ENCODE measurements around the gene CDKN1A.

CDKN1A gene

DNA sequence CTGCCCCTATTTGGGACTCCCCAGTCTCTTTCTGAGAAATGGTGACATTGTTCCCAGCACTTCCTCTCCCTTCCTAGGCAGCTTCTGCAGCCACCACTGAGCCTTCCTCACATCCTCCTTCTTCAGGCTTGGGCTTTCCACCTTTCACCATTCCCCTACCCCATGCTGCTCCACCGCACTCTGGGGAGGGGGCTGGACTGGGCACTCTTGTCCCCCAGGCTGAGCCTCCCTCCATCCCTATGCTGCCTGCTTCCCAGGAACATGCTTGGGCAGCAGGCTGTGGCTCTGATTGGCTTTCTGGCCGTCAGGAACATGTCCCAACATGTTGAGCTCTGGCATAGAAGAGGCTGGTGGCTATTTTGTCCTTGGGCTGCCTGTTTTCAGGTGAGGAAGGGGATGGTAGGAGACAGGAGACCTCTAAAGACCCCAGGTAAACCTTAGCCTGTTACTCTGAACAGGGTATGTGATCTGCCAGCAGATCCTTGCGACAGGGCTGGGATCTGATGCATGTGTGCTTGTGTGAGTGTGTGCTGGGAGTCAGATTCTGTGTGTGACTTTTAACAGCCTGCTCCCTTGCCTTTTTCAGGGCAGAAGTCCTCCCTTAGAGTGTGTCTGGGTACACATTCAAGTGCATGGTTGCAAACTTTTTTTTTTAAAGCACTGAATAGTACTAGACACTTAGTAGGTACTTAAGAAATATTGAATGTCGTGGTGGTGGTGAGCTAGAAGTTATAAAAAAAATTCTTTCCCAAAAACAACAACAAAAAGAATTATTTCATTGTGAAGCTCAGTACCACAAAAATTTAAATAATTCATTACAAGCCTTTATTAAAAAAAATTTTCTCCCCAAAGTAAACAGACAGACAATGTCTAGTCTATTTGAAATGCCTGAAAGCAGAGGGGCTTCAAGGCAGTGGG, 2.1 kb upstream of the CDKN1A start:
- DNase-seq (ENCODE audit: low spot score) = no peak
- in situ Hi-C loops (cut with MboI; ENCODE audit: low sequenced_read_pairs, unreplicated experiment) = no loop called here
- TF ChIP-seq, protein P1, sequence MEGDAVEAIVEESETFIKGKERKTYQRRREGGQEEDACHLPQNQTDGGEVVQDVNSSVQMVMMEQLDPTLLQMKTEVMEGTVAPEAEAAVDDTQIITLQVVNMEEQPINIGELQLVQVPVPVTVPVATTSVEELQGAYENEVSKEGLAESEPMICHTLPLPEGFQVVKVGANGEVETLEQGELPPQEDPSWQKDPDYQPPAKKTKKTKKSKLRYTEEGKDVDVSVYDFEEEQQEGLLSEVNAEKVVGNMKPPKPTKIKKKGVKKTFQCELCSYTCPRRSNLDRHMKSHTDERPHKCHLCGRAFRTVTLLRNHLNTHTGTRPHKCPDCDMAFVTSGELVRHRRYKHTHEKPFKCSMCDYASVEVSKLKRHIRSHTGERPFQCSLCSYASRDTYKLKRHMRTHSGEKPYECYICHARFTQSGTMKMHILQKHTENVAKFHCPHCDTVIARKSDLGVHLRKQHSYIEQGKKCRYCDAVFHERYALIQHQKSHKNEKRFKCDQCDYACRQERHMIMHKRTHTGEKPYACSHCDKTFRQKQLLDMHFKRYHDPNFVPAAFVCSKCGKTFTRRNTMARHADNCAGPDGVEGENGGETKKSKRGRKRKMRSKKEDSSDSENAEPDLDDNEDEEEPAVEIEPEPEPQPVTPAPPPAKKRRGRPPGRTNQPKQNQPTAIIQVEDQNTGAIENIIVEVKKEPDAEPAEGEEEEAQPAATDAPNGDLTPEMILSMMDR (IDR thresholded peaks at IDR 0.05; ENCODE audit: borderline replicate concordance, control extremely low read depth, extremely low read depth, insufficient read depth, missing control alignments) = no peak

- DNase-seq (ENCODE audit: low spot score) = no peak
- in situ Hi-C loops (cut with MboI; ENCODE audit: low sequenced_read_pairs, unreplicated experiment) = no loop called here
- TF ChIP-seq, protein P1 (IDR thresholded peaks at IDR 0.05; ENCODE audit: borderline replicate concordance, control extremely low read depth, extremely low read depth, insufficient read depth, missing control alignments) = no peak
These were observed 1.3 kb upstream of the CDKN1A start for GRCh38 chr6:36677059-36677749.

- in situ Hi-C loops (cut with MboI; ENCODE audit: low sequenced_read_pairs, unreplicated experiment) = no loop called here
- TF ChIP-seq, protein P1 (IDR thresholded peaks at IDR 0.05; ENCODE audit: borderline replicate concordance, control extremely low read depth, extremely low read depth, insufficient read depth, missing control alignments) = no peak
- DNase-seq (ENCODE audit: low spot score) = no peak
These were observed 594 bp upstream of the CDKN1A start for GRCh38 chr6:36677753-36678487.

DNA sequence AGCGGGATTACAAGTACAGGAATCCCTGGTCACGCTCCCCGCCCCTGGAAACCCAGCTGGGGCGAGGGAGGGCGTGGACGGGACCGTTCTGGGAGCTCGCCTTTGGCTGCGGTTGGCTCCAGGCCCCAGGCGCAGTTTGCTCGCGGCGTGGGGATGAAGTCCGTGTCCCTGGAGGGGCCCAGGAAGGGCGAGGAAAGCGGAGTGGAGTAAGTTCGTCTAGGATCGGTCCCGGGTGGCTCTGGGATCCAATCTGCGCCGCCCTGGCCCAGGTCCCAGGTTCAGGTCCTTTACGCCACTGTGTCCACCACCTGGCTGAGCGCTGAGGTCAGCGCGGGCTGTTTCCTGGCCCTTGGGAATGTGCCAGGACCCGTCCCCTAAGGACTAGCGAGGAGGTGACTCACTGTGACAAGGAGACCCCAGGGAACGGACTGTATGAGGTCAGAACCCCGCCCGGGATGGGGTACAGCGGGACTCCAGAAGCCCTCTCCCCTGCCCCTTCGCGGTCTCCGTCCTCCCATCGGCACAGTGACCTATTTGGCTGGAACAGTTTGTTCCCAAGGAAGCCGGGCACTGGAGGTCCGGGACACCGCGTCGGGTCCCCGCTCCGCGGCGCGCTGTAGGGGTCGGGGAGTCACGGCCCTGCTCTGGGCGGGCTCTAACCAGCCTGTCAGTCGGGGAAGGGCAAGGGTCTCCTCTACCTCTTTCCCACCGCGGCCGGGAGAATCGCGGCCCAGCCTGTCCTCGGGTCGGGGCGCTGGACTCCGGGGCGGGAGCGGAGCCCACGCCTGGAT, 724 bp downstream of the CDKN1A start:
- DNase-seq (ENCODE audit: low spot score) = no peak
- TF ChIP-seq, protein P1 (IDR thresholded peaks at IDR 0.05; ENCODE audit: borderline replicate concordance, control extremely low read depth, extremely low read depth, insufficient read depth, missing control alignments) = no peak
- in situ Hi-C loops (cut with MboI; ENCODE audit: low sequenced_read_pairs, unreplicated experiment) = no loop called here

- in situ Hi-C loops (cut with MboI; ENCODE audit: low sequenced_read_pairs, unreplicated experiment) = loop anchor here (10.0 kb wide), 1 partner anchor 58 kb away; no protein-coding TSS in a partner anchor
- TF ChIP-seq, protein P1 (IDR thresholded peaks at IDR 0.05; ENCODE audit: borderline replicate concordance, control extremely low read depth, extremely low read depth, insufficient read depth, missing control alignments) = no peak
- DNase-seq (ENCODE audit: low spot score) = peak; percentile 69
These were observed 4.0 kb downstream of the CDKN1A start for GRCh38 chr6:36682328-36683144.

All from GM13976 (cell line).